Activated CD8-positive, alpha-beta memory T cell treated with anti-CD3 and anti-CD28 coated beads, Interleukin-2, amount 50 U/mL, for 1 hour (primary cell): ENCODE results near the gene SPAG16.
"Not testable (repeated sequence)": the region's sequence is repeated elsewhere in the genome, so short reads cannot be mapped to it uniquely, and the experiment has no call there.

Experiments
- DNase-seq: peaks from one replicate; pipeline ENCODE4 v3.0.0-alpha.2; 2020; ENCODE audit errors: extremely low read depth

SPAG16 gene

DNA sequence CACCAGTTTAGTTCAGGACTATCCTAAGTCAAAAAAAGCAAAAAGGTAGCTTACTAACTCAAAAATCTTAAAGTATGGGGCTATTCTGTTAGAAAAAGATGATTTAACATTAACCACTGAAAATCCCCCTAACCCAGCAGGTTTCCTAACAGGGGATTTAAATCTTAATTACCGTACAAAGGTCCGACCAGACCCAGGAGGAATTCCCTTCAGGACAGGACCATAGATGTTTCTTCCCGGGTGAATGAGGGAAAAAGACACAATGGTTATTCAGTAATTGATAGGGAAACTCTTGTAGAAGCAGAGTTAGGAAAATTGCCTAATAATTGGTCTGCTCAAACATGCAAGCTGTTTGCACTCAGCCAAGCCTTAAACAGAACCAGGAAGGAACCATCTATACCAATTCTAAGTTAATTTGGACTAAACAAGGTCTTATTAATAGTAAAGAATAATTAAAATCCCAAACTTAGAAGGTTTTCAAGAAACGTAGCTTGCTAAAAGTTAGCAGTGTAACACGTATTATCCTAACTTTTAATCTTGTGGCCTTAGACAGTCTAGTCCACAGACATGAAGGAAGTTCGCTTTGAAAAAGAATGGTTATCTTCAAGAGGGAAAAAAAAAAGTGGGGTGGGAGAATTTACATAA, 124.3 kb downstream of the SPAG16 start:
- DNase-seq = not testable (repeated sequence)

DNA sequence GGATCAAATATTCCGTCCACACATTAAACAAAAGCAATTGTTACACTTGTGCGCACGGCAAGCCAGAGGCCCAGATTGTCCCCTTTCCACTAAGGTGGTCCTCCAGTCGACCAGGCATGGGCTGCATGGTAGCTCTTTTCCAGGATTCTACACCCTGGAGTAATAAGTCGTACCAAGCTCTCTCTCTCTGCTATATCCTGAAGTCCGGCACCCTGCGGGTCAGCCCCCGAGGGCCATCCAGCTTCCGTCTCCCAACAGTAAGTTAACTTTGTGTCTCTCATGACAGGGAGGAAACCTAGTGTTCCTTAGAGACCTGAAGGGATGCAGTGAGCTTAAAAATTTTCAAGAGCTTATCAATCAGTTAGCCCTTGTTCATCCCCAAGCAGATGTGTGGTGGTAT, 126.4 kb downstream of the SPAG16 start:
- not testable (repeated sequence) for DNase-seq

DNA sequence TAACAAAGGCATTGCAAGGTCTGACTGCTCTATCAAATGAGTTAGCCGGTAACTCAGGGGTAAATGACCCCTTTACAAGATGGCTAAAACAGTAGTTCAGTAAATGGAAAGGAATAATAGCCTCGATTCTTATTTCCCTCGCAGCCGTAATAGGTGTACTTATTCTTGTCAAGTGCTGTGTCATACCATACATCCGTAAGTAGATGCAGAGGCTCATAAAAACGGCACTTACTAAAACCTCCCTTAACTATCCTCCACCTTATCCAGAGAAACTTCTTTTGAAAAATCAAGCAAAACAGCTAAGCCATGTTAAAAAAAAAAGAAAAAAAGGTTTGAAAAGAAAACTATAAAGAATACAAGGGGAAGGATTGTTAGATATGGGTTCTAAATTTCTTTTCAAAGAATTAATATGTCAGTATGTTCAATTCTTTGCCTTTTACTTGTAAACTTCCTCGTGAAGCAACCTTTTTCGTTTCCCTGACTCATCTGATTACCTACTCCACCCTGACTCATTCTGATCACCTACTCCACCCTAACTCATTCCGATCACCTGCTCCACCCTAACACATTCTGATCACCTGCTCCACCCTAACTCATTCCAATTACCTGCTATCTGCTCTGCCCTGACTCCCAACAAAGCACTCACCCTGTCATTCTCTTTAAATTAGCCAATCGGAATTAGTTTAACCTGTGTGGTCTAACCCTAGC, 127.5 kb downstream of the SPAG16 start:
- no peak for DNase-seq

DNA sequence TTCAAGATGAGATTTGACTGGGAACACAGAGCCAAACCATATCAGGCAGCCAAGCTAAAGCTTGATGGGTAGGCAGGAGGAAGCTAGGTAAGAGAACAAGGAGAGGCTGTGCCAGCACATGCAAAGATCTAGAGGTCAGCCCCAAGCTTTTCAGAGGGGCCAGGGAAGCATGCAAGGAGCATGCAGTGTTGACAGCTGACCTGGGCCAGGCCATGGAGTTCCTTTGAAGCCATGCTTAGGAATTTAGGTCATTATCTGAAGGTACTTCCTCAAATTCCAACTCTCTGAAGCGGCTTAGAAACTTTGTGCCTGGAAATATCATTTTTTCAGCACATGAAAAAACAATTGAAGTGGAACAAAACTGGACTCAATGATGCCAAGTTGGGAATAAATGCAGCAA, 130.8 kb downstream of the SPAG16 start:
- DNase-seq = no peak

DNA sequence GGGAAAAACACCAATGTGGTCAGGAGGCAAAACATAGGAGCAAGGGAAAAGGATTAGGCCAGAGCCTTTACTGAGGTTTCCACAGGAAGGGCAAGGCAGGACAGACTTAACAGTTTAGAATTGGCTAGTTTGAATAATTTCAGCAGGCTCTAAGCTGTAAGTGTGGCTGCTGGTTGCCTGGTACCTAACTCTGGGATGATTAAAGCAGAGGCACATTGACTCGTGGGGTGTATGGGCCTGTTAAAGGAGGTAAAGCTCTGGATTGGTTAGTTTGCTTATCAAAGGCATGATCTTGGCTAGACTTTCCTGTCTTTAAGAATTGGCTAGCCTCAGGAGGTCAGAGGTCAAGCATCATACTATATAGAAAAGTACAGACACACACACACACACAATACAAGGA, 132.6 kb downstream of the SPAG16 start:
- DNase-seq = no peak

DNA sequence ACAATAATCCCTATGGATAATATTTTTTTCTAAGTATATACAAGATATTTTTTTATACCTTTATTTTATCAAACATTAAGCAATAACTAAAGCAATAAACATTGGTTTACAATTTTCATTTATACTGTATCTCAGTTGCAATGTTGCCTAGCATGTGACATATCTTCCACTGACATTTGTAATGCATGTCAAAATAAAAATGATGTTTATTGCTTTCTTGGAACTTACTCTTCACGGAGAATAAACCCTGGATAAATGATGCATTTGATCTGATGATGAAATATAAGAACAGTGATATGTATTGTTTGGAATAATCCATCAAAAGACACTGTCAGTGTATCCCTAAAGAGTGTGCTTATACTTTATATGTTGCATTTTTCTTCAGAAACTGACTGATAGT, 135.7 kb downstream of the SPAG16 start:
- no peak for DNase-seq

DNA sequence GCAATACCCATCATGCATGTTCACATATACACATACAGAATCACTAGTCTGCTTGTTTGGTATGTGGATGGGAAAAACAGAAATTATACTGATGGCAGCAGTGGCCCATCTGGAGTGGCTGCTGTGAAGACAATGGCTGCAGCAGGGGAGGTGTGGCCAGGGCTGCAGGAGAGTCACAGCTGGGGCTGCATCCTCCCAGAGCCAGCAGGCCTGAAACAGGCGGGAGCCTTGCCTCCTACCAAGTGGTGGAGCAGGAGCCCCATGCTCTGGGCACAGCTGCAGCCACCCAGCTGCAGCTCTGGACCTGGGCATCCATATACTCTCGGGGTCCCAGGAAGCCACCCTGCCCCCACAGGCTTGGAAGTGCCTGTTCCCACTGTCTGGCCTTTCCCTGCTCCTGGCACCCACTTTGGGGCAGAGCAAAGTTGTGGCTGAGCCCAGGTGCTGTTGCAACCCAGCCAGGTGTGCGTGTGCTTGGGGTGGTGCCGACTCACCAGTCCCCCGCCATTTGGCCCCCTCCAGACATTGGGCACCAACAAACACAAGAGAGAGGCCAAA, 136.6 kb downstream of the SPAG16 start:
- no peak for DNase-seq

DNA sequence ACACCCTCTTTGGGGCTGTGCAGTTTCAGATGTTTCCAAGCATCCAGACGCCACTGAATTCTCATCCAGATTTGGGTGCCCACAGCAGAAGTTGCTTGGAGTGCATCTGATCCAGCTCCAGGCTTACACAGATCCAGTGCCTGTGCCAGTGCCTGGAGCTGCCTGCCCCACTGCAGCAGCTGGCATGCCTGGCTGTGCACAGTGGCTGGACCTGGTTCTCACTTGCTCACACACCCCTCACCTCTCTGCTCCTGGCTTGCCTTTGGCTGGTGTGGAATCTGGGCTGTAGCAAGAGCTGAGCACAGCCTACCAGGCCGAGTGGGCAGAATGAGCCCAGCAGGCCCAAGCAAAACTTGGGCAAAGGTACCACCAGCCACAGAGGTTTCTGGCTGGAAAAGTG, 137.9 kb downstream of the SPAG16 start:
- no peak for DNase-seq

DNA sequence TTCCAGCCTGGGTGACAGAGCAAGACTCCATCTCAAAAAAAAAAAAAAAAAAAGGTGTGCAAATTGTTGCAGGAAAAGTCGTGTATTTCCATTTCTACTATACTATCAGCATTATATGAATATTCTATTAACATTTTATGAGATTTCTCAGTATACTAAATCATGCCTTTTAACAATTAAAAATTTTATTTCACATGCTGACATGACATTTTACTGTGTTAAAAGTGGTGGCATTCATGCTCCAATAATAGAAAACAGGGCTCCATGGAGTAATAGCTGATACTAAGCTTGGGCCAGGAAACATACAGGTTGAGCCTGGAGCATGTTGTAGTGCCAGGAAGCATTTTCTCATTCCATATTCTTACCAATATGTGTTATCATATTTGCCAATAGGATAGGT, 141.4 kb downstream of the SPAG16 start:
- no peak for DNase-seq

DNA sequence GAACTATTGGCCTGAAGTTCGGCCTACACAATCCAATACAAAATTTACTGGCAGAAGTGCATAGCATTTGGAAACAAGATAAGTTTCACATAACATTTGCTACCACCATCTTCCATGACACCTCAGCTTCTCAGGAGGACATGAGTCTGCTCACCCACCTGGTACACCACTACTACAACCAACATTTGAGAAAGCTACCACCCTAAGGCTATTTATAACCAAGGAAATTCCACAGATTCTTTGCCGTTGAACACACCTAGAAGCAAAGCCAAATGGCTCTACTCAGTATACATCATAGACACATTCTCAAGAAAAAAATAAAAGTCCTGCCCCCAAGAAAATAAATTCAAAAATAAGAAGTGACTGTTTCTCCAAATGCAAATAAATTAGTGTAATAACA, 145.3 kb downstream of the SPAG16 start:
- no peak for DNase-seq

DNA sequence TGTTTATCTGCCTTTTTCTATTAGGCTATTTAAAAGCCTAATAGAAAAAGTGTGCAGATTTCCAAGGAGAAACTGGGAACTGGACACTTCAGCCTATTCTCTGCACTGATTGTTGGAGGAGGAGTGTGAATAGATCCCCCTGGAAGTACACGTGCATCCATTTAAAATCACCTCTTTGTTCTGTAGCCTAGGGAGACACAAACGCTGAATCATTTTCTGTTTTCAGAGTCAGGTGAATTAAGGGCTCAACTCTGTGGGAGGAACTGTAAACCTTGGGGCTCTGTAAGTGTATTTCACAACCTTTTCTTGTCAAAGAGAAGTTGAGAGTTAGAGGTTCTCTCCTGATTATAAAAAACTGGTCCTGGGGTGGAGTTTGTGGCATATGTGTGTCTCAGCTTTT, 159.7 kb downstream of the SPAG16 start:
- no peak for DNase-seq

DNA sequence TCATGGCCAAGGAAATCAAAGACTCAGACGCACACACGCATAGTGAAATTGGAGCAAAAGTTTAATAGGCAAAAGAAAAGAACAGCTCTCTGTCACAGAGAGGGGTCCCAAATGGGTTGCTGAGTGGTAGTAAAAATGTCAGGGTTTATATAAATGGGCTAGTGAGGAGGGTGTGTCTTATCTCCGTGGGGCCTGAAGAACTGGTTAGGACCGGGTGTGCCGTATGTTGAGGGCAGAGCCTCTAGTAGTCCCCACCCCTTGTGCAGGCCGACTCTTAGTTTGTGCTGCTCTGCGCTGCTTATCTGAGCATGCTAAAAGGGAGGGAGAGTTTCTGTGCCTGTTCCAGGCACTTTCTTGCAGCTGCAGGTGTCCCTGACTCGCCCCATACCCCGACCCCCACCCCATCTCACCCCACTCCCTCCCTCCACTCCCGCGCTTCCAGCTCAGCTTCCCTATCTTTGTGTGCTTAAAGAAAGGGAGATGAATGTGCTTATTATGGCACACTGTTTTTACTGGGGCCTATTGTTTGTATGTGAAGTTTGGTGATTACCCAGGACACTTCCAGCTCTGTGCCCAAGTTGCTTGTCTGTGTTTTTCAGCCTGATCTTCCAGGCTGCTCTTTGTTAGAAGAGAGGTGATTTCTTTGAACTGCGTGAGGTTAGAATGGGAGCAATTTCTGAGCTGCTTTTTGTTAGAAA, 167.4 kb downstream of the SPAG16 start:
- no peak for DNase-seq

DNA sequence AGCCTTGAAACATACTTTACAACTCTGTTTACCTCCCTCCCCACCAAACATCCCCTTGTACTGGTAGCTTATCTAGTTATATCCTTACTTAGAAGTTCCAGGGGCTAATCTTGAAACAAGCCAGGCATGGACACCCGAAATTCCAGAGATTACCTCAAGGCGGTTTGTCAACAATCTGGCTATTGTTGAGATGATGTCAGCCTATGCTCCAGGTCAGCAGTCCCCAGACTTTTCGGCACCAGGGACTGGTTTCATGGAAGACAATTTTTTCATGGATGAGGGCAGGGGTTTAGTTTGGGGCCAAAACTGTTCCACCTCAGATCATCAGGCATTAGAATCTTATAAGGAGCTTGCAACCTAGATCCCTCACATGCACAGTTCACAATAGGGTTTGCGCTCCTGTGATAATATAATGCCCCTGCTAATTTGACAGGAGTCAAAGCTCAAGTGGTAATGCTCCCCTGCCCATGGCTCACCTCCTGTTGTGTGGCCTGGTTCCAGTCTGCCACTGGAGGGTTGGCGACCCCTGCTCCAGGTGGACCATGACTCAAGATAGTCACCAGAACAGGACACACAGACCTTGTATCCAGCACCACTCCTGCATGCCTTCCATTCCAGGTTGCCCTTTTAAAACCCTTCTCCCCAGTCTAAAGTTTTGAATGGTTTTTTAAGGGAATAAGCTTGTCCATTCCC, 171.2 kb downstream of the SPAG16 start:
- DNase-seq = no peak

DNA sequence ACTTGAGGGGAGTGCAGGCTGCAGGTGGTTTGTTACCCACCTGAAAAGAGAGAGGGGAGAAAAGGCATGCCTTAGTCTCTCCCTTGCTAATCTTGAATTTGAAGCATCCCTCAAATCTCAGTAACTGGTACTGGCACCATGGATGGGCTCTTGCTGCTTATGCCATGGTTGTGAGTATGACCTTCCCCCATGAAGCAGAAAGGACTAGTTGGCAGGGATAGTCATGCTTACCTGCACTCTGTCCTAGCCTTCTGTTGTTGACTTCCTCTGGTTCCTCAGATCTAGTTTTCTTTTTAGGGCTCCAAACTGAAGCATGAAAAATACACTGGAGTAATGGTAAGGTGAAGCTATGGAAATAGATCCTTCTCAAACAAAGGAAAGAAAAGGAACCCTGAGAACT, 191.2 kb downstream of the SPAG16 start:
- DNase-seq = no peak

DNA sequence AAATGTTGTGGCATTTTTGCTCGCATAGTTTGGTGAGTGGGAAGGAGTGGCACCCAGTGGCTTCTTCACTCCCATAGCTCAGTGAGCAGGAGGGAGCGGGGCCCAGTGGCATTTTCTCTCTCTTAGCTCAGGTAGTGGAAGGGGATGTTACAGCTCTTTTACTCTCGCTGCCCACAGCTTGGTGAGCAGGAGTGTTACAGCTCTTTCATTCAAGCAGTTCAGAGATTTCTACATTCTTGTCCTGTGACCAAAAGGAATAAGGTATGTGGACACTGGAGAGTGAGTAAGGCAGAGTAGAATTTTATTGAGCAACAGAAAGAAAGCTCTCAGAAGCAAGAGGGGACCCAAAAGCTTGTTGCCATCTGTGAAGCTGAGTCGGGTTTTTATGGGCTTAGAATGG, 192.4 kb downstream of the SPAG16 start:
- DNase-seq = no peak

DNA sequence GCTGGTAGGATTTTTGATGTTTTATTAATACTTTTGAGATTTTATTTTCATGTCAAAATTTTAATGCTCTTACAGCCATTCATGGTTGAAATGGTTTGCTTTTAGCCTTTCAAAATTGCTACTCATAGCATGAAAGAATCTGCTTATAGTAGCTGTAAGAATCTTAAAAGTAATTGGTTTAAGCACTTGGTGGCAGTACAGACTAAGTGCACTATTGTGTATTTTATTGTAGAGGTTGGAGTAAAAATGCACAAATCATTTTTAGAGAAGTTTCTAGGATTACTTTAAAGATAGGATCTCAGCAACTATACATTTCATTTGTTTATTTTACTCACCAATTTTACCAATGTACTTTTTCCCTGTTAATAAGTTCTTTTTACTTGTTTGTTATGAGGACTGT, 205.8 kb downstream of the SPAG16 start:
- DNase-seq = no peak

DNA sequence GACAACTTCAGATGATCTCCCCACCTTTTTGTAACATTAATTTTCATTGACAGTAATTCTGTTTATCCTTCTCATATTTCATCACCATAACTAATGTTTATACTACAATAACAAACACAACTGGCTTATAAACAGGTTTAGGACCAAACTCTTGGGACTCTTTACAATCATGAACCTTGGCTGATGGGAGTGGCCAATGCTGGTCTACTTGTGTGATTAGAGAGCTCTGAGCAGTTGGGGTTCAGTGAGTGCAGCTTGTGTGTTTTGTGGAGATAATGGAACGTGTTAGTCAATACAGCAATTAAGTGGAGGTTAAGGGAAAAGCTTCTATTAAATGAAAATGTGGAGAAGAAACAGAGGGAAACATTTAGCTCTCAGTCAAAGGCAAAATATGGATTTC, 207.1 kb downstream of the SPAG16 start:
- DNase-seq = no peak

DNA sequence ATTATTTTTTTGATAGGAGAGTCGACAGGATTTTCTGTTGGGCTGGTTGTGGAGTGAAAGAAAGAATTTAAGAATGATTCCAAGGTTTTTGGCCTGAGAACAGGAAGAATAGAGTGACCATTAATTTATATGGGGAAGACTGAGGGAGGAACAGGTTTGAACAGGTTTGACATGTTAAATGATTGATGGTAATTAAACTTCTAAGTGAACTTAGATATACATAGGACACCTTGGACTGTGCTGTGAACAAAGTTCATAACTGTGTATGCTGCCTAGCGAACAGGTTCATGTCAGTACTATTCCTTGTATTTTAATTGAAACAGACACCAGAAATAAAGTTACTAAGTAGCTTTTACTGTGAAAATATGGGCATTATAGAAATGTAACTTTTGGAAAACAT, 212.0 kb downstream of the SPAG16 start:
- DNase-seq = no peak

DNA sequence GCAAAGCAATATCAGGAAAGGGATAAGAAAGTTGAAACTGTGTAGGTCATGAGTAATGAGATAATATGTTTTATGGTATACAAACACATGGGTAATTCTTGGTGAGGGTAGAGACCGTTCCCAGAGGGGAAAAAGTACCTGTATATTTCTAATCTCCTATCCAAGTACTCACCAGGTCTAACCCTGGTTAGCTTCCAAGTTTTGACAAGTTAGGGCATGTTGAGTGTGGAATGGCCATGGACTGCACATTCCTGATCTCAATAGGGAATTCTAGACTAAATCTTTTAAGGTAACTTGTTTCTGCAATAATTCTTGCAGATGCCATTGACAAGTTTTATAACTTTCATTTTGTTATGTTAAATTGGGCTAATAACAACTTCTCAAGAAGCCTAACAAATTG, 216.6 kb downstream of the SPAG16 start:
- no peak for DNase-seq

DNA sequence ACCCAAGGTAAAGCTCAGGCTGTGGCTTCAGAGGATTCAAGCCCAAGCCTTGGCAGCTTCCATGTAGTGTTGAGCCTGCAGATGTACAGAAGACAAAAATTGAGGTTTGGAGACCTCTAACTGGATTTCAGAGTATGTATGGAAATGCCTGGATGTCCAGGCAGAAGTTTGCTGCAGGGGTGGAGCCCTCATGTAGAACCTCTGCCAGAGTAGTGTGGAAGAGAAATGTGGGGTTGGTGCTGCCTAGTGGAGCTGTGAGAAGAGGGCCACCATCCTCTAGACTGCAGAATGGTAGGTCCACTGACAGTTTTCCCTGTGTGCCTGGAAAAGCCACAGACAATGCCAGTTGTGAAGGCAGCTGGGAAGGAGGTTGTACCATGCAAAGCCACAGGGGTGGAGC, 239.9 kb downstream of the SPAG16 start:
- no peak for DNase-seq

DNA sequence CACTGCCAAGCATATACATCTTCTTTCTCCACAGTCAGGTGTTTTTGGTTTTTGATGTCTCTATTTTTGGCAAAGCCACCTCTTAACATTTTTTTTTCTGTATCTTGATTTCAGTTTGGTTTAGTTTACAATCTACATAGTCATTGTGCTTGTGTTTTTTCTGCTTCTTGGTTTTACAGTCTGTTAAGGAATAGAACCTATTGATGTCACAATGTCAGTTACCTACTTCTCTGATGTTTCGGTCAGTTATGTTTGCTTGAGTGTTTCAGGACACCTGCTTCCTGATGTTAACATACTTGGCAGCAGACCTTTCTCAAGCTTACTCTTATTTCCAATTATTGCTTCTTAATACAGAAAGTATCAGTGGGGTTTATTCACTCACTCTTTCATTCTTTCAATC, 253.3 kb downstream of the SPAG16 start:
- DNase-seq = no peak

DNA sequence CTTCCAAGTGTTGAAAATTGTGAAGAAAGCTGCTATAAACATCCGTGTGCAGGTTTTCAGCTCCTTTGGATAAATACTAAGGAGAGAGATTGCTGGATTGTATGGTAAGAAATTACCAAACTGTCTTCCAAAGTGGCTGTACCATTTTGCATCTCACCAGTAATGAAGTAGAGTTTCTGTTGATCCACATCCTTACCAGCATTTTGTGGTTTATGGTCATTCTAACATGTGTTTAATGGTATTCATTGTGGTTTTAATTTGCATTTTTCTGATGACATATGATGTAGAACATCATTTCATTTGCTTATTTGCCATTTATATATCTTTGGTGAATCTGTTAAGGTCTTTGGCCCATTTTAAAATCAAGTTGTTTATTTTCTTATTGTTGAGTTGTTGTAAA, 260.7 kb downstream of the SPAG16 start:
- DNase-seq = no peak
